Measurements from ENCODE around the gene CYP2J2.

DNA sequence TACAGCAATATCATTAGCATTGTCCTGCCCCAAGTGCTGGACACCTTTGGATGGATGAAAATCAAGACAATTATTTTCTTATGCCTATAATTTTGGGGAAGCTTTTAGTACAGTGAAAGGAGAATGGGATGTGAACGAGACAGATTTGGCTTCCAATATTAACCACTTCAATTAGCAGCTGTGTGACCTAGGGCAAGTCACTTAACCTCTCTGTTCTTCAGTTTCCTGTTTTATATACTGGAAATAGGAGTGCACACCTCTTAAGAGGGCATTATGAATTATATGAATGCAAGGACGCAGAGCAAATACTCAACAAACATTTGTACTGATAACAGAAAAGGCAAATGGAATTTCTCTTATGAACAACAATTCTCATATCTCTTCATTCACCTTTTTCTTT is 18.5 kb downstream of the CYP2J2 start:
- TF ChIP-seq, protein P1, sequence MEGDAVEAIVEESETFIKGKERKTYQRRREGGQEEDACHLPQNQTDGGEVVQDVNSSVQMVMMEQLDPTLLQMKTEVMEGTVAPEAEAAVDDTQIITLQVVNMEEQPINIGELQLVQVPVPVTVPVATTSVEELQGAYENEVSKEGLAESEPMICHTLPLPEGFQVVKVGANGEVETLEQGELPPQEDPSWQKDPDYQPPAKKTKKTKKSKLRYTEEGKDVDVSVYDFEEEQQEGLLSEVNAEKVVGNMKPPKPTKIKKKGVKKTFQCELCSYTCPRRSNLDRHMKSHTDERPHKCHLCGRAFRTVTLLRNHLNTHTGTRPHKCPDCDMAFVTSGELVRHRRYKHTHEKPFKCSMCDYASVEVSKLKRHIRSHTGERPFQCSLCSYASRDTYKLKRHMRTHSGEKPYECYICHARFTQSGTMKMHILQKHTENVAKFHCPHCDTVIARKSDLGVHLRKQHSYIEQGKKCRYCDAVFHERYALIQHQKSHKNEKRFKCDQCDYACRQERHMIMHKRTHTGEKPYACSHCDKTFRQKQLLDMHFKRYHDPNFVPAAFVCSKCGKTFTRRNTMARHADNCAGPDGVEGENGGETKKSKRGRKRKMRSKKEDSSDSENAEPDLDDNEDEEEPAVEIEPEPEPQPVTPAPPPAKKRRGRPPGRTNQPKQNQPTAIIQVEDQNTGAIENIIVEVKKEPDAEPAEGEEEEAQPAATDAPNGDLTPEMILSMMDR (IDR thresholded peaks at IDR 0.05; ENCODE audit: low read length) = no peak
- no peak for TF ChIP-seq EZH2 (IDR thresholded peaks at IDR 0.05; ENCODE audit: borderline replicate concordance, low read length)

Data from OCI-LY1 (cell line).